GM19455 (cell line): ENCODE measurements around the gene HHATL.

Experiments
- ATAC-seq: cut with Tn5 transposase; IDR thresholded peaks from one replicate; pipeline ENCODE4 v1.9.1; 2021; ENCODE audit not compliant: unreplicated experiment

HHATL gene

DNA sequence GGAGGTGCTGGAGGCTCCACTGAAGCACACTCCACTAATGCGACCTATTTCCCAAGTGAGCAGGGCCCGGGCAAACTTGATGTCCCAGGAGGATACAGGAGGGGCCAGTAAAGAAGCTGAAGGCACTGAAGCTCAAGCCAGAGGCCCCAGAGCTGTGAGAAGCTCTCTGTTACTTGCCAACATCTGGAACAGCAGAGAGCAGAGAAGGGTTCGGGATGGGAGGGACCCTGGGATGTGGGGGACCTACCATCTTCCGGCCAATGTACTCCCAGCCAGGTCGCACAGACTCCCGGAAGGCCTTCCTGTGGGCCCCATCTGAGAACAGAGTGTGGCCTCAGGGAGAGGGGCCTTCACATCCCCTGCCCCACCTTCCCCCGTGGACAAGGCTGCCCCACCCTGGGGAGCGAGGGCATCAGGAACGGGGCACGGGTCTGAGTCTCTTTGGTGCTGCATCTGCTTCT lies 3.1 kb downstream of the HHATL start:
- no peak for ATAC-seq

DNA sequence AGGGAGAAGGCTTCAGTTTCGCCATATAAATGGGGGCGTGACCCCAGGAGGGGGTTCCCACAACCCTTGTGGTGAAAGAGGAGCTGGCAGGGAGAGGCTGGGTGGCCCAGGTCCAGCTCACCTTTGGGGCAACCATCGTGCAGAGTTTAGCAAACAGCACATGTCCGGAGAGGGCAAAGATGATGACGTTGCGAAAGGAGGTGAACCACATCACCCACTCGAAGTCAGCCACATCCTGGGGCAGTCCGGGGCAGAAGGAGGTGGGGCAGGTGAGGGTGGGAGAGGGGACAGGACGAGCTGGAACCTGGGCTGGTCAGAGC lies 3.7 kb downstream of the HHATL start:
- no peak for ATAC-seq

DNA sequence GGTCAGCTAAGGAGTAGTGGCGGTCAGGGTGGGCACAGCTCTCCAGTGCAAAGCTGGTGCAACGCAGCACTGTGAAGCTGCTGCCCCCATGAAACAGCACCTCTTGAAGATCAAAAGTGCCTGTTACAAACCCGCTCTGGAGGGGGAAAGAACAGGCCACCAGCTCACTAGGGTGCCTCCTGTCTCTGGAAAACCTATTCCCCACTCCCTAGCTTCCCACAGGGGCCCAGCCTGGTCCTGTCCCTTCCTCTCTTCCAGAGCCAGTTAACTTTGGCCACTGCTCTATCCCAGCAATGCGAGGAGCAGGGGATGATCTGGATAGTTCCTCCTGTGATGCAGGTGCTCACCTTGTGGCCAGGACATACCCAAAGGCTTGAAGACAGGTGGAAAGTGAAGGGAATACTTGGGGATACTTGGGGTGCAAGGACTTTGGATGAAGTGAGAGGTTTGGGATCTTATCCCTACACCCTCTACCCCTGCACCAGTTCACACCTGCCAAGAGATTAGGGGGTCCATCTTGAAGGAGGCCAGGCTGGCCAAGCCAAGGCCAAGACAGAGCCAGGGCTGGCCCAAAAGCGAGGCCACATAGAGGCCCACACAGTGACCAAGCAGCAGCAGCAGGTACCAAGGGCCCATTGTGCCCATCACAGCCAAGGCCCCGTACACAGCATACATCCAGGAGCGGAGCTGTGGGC lies 4.2 kb downstream of the HHATL start:
- no peak for ATAC-seq

DNA sequence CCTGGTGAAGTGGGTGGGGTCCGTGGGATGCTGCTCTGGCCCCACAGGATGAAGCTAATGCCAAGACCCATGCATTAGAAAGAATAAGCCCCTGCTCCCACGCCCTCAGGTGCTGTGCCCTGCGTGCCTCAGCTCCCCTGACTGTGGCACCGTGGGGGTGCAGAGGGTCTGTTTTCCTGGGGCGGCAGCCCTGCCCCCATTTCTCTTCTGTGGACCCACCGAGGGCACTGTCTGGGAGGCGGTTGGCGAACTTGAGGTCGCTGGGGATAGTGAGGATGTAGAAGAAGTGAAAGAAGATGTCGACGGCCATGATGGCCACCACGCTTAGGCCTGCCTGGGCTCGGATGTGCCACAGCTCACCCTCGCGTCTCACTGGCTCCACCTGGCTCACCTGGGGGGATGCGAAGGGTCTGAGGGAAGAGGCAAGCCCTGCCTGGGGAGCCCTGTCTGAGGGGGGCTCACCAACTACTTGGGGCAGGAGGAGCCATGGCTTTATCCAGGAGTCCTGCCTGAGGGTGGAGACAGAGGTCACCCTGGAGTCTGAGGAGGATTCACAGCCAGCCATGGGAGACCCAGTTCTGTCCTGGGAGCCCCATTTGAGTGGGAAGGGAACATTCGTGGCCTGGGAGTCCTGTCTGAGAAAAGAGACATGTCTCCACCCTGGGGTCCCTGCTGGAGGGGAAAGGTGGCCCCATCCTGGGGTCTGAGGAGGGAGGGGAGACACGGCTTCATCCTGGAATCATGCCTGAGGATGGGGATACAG lies 5.1 kb downstream of the HHATL start:
- no peak for ATAC-seq

DNA sequence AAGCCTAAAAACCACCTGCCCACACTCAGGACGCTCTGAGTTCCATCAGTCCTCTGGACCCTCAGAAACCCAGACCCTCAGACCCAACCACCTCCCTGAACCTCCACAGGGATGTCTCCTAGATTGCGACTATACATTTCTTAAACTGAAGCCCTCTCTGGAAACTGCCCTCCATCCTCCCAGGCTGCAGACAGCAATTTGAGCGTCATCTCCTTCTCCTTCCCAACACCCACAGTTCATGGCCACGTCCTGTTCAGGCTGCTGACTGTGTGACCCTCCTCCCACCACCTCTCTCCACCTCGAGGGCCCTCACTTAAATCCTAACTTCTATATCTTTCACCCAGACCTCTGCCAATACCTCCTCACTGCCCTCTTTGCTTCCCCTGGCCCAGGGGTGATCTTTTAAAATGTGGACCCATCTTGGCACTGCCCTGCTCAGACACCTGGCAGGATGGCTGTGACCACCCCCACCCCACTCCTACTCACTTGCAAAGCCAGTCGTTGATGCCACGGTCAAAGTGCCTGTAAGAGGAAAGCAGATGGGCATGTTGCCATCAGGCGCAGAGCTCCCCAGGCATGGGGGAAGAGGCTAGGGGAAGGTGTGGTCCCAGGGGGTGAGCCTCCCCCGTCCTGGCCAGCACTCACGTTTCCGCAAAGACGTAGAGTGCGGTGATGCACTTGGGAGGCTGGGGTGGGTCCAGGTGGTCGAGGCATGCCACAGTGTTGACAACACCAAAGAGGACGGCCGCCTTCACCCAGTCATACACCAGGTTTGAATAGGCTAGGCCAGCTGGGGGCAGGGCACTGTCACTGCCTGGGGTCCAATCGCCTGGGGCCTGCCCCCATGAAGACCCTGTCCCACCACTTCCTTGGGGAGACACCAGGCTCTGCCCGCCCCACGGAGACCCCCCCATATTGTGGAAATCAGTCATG lies 6.0 kb downstream of the HHATL start:
- no peak for ATAC-seq

DNA sequence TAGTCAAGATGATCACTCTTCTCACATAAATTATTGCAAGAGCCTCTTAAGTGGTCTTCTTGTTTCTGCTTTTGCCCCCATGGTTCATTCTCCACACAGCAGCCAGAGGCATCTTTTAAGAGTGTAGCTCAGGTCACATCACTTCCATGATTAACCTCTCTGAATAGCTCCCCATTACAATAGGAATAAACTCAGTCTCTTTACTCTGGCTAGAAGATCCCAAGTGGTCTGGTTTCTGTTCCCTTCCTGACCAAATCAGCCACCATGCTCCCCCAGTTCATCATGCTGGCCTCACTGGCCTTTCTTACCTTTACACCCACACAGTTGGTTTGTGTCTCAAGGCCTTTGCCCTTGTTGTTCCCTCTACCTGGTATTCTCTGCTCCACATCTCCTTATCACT lies 8.2 kb downstream of the HHATL start:
- no peak for ATAC-seq

DNA sequence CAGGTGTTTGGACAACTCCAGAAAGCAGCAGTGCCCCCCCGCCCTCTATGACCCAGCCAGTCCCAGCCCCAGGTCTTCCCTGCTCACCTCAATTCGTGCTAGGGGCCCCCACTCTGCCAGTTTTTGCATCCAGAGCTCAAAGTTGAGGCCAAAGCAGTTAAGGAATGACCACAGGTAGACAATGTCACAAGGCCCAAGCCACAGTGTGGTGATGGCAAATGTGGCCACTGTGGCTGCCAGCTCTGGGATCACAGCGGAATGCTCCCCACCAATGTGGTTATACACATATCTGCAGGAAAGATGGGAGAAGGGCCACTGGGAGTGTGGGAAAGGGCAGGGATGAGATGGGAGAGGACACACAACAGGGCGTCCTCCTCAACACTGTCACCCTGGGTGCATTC lies 9.1 kb downstream of the HHATL start:
- no peak for ATAC-seq

DNA sequence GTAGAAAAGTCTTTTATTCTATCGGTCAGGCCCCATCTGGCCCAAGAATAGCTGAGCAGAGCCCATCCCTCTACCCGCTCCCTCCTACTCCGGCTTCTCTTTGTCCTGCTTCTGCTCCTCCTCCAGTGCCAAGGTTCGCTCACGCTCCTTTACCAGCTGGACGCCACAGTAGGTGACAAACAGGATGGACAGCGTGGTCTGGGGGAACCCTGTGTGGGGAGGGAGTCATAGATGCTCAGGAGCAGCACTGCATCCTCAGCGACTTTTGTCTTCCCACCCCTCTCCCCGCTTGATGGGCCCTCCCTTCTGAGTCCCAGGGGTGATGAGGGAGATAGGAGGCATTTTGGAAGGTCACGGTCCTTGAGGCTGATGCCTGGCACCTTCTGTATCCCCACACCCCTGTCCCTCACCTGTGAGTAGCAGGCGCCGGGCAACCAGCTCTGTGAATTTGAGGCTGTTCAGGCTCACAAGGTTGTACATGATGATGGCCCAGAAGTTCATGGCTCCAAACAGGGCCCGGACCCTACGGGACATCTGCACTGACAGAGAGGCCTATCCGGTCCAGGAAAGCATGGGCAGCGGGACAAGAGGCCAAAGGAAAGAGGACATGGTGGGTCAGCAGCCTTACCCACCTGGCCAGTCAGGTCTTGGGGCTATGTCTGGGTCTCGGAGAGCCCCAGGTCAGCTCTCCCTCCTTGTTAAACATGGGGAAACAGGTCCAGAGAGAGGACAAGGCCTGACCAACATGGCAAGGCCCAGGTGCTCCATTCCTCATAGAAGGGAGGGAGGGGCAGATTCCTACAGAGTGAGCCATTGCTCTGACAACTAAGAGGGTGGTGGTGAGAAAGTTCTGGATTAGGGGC lies 9.7 kb downstream of the HHATL start:
- no peak for ATAC-seq

DNA sequence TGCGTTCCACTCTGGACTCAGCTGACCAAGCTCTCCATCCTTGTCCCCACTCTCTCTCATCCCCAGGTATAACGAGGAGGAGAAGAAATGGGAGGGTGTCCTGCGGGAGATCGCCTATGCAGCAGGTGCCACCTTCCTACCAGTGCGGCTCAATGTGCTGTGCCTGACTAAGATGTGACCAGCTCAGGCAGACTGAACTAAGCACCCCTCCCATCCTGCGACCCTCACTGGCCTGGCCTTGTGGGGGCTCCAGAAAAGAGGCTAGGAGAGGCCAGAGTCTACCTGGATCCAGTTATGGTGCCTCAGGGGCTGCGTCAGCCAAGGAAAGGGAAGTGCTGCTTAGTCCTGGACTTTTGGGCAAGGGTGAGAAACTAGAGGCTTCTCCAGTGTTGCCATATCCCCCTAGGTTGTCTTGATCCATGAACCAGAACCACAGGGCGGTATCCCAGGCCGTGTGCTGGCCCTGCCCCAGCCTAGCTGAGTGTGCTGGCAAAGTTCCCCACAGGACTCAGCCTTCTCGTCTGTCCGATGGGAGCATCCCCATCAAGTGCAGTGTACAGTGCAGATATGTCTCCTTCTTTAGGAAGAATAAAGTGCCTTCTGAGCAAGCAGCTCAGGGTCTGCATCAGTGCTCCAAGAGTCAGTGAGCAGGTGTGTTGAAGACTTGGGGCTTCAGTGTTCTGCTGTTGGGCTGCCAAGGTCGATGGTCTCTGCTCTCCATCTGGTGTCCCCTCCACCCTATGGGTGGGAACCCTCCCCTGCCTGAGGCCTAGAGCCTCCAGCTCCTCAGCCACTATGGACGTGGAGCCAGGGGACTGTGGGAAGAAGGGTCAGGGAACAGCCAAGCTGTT lies 10.6 kb downstream of the HHATL start:
- no peak for ATAC-seq

DNA sequence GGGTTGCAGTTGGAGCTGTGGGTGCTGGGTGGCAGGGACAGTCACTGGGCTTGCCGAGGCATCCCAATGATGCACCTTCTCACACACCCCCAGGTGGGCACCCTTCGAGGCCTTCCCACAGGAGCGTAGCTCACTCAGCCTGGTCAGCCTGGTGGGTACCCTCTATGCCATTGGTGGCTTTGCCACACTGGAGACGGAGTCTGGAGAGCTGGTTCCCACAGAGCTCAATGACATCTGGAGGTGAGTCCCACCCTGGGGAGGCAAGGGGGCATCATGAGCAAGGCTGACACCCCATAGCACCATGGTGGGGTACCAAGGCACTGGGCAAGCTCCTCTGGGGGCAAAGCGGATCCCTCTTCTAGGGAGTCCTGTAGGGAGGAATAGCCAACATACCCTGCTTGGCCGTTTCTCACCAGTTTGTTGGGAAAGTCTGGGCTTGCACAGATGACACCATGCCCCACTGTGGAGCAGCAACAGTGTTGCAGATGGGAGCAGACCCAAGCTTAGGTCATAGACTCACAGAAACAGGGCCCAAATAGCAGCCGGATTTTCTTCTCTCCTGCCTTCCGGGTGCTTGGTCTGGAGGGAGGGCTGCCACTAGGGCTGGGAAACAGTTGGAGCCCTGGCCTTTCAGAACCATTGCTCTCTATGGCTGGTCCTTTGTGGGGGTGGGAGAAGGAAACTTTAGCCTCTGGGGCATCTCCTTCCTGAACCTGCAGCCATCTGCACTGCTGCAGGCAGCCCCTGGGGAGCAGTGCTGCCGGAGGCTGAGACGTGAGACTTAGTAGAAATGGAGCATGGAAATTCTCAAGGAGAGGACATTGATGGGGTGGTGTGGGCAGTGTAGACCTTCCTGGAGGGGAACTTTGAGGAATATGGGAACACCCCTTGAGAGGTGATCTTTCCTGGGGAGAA lies 11.6 kb downstream of the HHATL start:
- ATAC-seq, result no peak

DNA sequence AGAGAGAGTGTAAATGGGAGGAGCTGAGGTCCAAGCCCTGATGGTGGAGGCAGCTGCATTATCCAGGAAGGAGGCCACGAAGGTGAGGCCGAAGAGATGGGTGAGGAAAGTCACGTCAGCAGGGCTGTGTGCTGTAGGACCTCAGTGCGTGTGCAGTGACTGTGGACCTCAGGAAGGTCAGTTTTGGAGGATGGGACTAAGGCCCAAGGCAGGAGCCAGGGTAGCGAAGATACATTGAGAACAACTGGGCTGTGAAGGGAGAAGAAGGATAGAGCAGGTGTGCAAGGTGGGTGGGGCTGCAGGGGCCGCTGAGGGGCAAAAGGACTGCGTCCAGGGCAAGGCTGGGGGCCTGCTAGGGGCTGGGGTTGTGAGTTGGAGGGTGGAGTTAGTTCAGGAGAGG lies 12.4 kb downstream of the HHATL start:
- ATAC-seq, result no peak

DNA sequence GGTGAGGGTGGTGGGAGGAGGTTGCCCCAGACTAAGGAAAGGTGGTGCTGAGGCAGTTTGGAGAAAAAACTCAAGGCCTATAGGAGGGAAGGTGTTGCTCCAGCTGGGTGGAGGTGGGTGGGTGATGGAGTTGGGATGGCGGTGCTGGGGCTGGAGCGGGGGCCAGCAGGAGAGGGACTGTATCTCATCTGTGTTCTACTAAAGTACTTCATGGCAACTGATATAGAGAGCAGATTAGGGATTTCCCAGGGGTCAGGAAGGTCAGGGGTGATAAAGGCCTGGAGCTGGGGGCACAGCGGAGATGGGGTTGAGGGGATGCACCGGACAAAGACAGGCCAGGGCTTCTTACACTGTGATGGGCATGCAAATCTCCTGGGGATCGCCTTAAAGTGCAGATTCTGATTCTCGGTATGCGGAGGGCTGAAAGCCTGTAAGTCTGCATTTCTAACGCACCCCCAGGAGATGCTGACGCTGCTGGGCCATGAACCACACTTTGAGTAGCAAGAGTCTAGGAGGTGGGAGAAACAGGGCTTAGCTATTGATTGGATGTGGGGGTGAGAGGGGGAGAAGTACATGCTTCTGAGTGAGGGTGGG lies 13.1 kb downstream of the HHATL start:
- ATAC-seq, result no peak

DNA sequence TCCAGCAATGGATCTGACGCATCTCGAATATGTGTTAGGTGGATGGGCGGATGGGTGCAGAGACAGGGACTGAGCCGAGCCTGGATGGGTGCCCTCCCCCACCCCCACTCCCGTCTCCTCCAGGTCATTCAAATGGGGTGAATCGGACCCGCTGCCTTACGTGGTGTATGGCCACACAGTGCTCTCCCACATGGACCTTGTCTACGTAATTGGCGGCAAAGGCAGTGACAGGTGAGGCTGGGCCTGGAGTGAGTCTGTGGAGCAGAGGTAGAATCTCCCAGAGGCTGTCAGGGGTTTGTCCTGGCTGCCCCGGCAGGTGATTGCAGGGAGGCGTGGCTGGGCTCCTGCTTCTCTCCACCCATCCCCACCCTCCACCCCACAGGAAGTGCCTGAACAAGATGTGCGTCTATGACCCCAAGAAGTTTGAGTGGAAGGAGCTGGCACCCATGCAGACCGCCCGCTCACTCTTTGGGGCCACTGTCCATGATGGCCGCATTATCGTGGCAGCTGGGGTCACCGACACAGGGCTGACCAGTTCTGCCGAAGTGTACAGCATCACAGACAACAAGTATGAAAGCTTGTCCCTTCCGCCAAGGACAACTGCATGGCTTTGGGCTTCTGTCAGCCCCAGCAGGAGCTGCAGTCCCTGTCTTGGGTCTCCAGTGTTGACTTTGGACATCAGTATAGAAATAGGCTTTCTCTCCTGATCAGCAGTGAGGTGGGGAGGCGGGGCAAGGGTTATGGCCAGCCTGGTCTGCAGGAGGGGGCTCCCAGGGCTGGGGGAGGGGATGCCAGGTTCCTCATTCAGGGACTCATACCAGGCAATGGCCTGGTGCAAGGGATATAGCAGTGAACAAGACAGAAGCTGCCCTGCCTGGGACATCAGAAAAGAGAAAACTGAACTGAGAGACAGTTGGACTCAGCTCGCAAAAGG lies 13.8 kb downstream of the HHATL start:
- ATAC-seq, result no peak

DNA sequence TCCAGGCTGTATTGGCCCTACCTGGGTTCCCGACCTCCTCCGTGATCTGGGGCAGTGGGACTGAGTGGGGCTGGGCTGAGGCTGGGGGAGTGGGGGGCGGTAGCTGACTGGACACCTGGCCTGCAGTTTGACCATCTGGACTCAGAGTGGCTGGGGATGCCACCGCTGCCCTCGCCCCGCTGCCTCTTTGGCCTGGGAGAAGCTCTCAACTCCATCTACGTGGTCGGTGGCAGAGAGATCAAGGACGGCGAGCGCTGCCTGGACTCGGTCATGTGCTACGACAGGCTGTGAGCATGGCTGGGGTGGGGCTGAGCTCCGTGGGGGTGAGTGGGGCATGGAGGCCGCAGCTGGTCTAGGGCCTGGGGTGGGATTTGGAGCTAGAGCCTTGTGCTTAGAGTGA lies 14.6 kb downstream of the HHATL start:
- no peak for ATAC-seq

DNA sequence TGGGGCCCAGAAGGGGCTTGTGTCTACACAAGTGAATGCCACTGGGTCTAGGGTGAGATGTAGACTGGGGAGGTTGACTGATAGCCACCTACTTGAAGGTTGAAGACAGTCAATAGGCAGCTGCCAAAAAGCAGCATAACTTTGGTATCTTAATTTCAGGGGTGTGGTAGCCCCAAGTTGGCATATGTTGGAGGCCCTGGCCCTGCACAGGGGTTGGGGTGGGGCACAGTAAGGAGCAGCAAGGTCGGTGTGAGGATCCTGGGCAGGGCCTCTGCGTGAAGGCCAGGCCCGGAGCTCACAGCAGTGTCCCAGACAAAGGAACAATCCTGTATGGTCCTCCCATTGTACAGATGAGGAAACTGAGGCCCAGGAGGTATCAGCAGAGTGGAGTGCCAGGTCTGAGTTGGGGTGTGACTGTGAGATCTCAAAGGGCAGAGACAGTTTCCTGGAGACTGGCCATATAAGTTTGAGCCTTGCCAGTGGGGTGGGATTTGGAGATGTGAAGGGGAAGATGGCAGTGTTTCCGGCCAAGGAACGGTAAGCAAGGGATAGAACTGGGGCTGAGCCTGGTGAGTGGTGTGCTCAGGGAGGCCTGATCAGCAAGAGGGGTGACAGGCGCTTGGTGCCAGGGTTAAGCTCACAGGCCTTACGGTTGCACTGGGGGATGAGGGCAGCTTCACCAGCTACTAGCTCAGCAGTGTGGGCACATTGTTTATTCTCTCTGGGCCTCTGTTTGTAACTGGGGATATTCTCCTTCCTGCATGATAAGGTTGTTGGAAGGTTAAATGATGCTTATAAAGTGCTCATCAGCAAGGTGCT lies 15.6 kb downstream of the HHATL start:
- ATAC-seq, result no peak
